Measurements from ENCODE around the gene SH3D19. TPM values are rescaled to one million over a fixed set of nuclear protein-coding genes. Genes with fewer than 3 reads are reported as not detected.

The SH3D19 gene
- total RNA-seq, 4 donors from 2014 or later: 117 to 200 (median 168) TPM

DNA sequence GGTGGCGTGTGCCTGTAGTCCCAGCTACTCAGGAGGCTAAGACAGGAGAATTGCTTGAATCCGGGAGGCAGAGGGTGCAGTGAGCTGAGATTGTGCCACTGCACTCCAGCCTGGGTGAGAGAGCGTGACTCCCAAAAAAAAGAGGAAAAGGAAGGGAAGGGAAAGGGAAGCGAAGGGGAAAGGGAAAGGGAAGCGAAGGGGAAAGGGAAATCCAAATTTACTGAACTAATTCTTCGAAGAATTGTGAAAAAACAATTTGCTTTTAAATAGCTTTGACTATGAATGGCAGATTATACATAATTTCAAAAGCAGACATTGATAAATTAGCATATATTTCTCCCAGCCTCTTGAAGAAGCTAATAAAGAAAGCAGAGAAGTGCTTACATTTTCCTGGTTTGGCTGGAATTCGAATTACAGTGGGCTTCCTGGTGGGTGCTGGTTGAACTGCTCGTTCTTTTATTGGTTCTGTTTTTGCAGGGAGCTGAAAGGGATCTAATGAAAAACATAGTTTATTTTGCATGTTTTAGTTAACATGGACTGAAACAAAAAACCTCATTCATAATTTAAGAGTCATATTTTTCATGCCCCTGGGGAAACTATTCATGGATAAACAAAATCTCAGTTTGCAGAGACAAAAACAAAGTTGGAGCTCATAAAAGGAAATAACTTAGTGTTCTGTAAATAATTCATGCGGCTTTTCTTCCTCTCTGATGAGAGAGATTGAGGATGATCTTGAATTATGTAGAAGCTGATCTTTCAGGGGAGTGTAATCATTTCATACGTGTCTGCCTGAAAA, 160.0 kb downstream of the SH3D19 start:
- peak overlapping the region in 3 of 4 donors; percentile 32 to 45 (median 44) for H3K27ac ChIP-seq
- WGBS, 2 donors (ENCODE audit: low coverage in 1 of 2): 61 to 76% methylated on average over 6 to 10 of the region's 10 CpGs
- peaks cover 5 to 35% (median 18%) of the 10 kb centered on the region in 3 donors for H3K4me1 ChIP-seq
- H3K27me3 ChIP-seq: no peaks in the 10 kb centered on the region
- no peak for TF ChIP-seq POLR2AphosphoS5 (IDR thresholded peaks at IDR 0.05)
- TF ChIP-seq EP300 (IDR thresholded peaks at IDR 0.05): no peak
- TF ChIP-seq, protein P1, sequence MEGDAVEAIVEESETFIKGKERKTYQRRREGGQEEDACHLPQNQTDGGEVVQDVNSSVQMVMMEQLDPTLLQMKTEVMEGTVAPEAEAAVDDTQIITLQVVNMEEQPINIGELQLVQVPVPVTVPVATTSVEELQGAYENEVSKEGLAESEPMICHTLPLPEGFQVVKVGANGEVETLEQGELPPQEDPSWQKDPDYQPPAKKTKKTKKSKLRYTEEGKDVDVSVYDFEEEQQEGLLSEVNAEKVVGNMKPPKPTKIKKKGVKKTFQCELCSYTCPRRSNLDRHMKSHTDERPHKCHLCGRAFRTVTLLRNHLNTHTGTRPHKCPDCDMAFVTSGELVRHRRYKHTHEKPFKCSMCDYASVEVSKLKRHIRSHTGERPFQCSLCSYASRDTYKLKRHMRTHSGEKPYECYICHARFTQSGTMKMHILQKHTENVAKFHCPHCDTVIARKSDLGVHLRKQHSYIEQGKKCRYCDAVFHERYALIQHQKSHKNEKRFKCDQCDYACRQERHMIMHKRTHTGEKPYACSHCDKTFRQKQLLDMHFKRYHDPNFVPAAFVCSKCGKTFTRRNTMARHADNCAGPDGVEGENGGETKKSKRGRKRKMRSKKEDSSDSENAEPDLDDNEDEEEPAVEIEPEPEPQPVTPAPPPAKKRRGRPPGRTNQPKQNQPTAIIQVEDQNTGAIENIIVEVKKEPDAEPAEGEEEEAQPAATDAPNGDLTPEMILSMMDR (IDR thresholded peaks at IDR 0.05): no peak
- TF ChIP-seq POLR2A (IDR thresholded peaks at IDR 0.05): no peak
- no peak for ATAC-seq
- no peak overlapping the region for H3K4me3 ChIP-seq
- H3K9me3 ChIP-seq: no peaks in the 10 kb centered on the region
- peaks cover 0 to 41% of the 10 kb centered on the region in 2 donors for H3K36me3 ChIP-seq

DNA sequence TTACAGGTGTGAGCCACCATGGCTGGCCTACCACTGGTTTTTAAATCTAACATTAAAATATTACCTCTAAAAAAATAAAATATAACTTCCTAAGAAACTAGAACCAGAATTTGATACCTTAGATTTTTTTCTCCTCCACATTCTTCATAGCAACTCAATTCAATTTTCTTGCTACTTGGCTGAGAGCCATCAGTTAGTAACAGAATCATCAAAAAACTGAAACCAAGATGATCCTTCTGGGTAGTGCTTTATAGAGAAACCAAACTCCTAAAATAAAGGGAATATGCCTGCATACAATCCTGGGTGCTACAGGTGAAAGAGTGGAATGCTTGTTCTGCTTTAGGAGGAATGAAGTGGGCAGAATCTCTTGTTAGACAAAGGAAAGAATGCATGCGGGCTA, 161.6 kb downstream of the SH3D19 start:
- 83 to 100% methylated on average over 1 of the region's 1 CpG for WGBS, 2 donors (ENCODE audit: low coverage in 1 of 2)
- H3K4me3 ChIP-seq: no peak overlapping the region
- TF ChIP-seq, protein P1 (IDR thresholded peaks at IDR 0.05): no peak
- TF ChIP-seq POLR2AphosphoS5 (IDR thresholded peaks at IDR 0.05) (no peak), EP300 (IDR thresholded peaks at IDR 0.05) (no peak), POLR2A (IDR thresholded peaks at IDR 0.05) (no peak)
- H3K9me3 ChIP-seq: no peaks in the 10 kb centered on the region
- no peak for ATAC-seq
- peaks cover 0 to 51% of the 10 kb centered on the region in 2 donors for H3K36me3 ChIP-seq
- no peaks in the 10 kb centered on the region for H3K27me3 ChIP-seq
- no peak overlapping the region for H3K27ac ChIP-seq
- H3K4me1 ChIP-seq: peaks cover 0 to 19% (median 4%) of the 10 kb centered on the region in 3 donors

DNA sequence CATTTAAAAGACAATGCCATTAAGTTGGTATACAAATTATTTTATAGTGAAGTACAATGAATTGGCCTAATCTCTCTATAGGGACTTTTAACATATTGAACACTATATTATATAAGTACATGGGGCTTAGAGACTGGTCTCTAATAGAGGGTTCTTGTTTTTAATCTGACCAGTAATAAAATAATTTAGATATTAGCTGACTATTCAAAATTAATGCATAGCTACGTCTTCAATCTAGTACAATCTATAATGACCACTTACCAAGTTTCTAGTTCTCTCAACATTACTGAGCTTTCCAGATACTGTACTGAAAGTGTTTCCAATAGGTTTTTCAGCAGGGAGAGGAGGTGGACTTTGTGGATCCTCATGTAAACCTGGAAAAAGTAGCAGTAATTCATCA, 166.4 kb downstream of the SH3D19 start:
- WGBS, 2 donors (ENCODE audit: low coverage in 1 of 2): 93 to 100% methylated on average over 1 of the region's 1 CpG
- H3K27me3 ChIP-seq: no peaks in the 10 kb centered on the region
- no peak overlapping the region for H3K27ac ChIP-seq
- peaks cover 0 to 5% (median 0%) of the 10 kb centered on the region in 3 donors for H3K4me1 ChIP-seq
- H3K9me3 ChIP-seq: no peaks in the 10 kb centered on the region
- ATAC-seq: no peak
- TF ChIP-seq POLR2AphosphoS5 (IDR thresholded peaks at IDR 0.05): no peak
- TF ChIP-seq, protein P1 (IDR thresholded peaks at IDR 0.05): no peak
- peaks cover 0 to 71% of the 10 kb centered on the region in 2 donors for H3K36me3 ChIP-seq
- no peak overlapping the region for H3K4me3 ChIP-seq

DNA sequence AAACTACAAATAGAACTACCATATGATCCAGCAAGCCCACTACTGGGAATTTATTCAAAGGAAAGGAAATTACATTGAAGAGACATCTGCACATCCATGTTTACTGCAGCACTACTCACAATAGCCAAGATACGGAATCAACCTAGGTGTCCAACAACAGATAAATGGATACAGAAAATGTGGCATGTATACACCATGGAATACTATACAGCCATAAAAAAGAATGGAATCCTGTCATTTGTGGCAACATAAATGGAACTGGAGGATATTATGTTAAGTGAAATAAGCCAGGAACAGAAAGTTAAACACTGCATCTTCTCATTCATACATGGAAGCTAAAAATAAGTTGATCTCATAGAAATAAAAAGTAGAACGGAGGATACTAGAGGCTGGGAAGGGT, 167.9 kb downstream of the SH3D19 start:
- Histone ChIP-seq H3K9me3 (no peaks in the 10 kb centered on the region), H3K27me3 (no peaks in the 10 kb centered on the region), H3K27ac (no peak overlapping the region), H3K36me3 (peaks cover 0 to 57% of the 10 kb centered on the region in 2 donors), H3K4me3 (no peak overlapping the region), H3K4me1 (peaks cover 0 to 13% (median 0%) of the 10 kb centered on the region in 3 donors)
- TF ChIP-seq EP300 (IDR thresholded peaks at IDR 0.05) (no peak), POLR2AphosphoS5 (IDR thresholded peaks at IDR 0.05) (no peak), POLR2A (IDR thresholded peaks at IDR 0.05) (no peak)
- TF ChIP-seq, protein P1 (IDR thresholded peaks at IDR 0.05): no peak
- 90 to 100% methylated on average over 1 to 2 of the region's 2 CpGs for WGBS, 2 donors (ENCODE audit: low coverage in 1 of 2)
- no peak for ATAC-seq

DNA sequence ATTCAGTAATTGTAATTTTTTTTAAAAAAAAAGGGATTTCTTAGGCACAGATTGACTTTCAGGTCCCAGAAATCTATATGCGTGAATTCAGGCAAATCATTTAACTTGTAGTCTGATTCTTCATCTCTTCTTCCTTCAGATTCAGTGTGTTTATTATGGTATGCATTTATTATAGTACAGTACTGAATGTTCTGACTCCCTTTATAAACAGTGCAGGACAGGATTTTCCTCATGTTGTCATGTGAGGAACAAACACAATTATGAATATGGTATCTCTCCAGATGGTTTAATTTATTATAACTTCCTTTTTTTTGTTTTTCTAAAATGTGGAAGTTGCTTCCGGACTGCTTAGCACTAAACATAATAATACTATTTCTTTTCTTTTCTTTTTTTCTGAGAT, 171.8 kb downstream of the SH3D19 start:
- Histone ChIP-seq H3K36me3 (peaks cover 0 to 41% of the 10 kb centered on the region in 2 donors), H3K4me3 (no peak overlapping the region), H3K27ac (peak overlapping the region in 1 of 4 donors; percentile 20), H3K9me3 (no peaks in the 10 kb centered on the region), H3K27me3 (no peaks in the 10 kb centered on the region), H3K4me1 (peaks cover 0 to 13% (median 0%) of the 10 kb centered on the region in 3 donors)
- TF ChIP-seq EP300 (IDR thresholded peaks at IDR 0.05) (no peak), POLR2AphosphoS5 (IDR thresholded peaks at IDR 0.05) (no peak), POLR2A (IDR thresholded peaks at IDR 0.05) (no peak)
- ATAC-seq: no peak
- 61 to 62% methylated on average over 2 of the region's 2 CpGs for WGBS, 2 donors (ENCODE audit: low coverage in 1 of 2)

Data from gastroesophageal sphincter (tissue), 4 donors.